ENCODE results near the gene GSTT2B.

DNA sequence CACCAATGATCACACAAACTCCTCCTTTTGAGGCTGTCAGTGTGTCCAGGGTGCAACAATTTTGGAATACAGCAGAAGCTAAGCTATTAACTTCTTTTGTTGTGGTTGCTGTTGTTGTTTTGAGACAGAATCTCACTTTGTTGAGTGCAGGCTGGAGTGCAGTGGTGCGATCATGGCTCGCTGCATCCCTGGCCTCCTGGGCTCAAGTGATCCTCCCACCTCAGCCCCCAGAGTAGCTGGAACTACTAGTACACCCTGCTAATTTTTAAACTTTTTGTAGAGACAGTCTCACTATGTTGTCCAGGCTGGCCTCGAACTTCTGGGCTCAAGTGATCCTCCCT lies 22.0 kb downstream of the GSTT2B start:
- TF ChIP-seq POLR2A (IDR thresholded peaks at IDR 0.05) (no peak), POLR2AphosphoS5 (IDR thresholded peaks at IDR 0.05) (no peak)
- TF ChIP-seq, protein P1, sequence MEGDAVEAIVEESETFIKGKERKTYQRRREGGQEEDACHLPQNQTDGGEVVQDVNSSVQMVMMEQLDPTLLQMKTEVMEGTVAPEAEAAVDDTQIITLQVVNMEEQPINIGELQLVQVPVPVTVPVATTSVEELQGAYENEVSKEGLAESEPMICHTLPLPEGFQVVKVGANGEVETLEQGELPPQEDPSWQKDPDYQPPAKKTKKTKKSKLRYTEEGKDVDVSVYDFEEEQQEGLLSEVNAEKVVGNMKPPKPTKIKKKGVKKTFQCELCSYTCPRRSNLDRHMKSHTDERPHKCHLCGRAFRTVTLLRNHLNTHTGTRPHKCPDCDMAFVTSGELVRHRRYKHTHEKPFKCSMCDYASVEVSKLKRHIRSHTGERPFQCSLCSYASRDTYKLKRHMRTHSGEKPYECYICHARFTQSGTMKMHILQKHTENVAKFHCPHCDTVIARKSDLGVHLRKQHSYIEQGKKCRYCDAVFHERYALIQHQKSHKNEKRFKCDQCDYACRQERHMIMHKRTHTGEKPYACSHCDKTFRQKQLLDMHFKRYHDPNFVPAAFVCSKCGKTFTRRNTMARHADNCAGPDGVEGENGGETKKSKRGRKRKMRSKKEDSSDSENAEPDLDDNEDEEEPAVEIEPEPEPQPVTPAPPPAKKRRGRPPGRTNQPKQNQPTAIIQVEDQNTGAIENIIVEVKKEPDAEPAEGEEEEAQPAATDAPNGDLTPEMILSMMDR (IDR thresholded peaks at IDR 0.05) = no peak
